SK-N-SH (cell line): Measurements from ENCODE around the gene SRGAP3. TPM values are rescaled to one million over a fixed set of nuclear protein-coding genes. Genes with fewer than 3 reads are reported as not detected.

Source experiments
- CTCF ChIA-PET: fragments of 300-600, 350-600 bp; formaldehyde crosslinking; extraction: SDS; loops from one replicate; lab custom pipeline; 2021; lab: Yijun Ruan, JAX
- POLR2A ChIA-PET: fragments of 350-600 bp; sonication (Branson Sonifier 250); formaldehyde crosslinking; extraction: SDS; loops from one replicate; lab custom pipeline; 2020; ENCODE audit warnings: antibody characterized with exemption, inconsistent platforms; lab: Yijun Ruan, JAX
- DNase-seq: peaks from one replicate; pipeline ENCODE4 v3.0.0; 2012
- H2AFZ ChIP-seq: fragments of 200-600 bp; sonication (generic); 2 replicates; pipeline ENCODE4 v1.8.1; 2016; ENCODE audit warnings: antibody characterized with exemption, mild to moderate bottlenecking, low read depth
- H3F3A ChIP-seq: fragments of 200-600 bp; sonication (generic); replicated peaks from 2 replicates; pipeline ENCODE3; 2016; ENCODE audit warnings: antibody characterized with exemption, mild to moderate bottlenecking; ENCODE audit not compliant: insufficient read depth
- H3K27ac ChIP-seq, 2 experiments: fragments of 200-500 bp in 1 of 2; fragments of 200-600 bp in 1 of 2; sonication (Bioruptor generic) in 1 of 2; sonication (generic), shearing (Covaris generic) in 1 of 2; 2 replicates each; pipeline versions ENCODE4 v1.5.1 to v1.6.1; 2014 to 2016; ENCODE audit warnings: low read depth in 2 of 2, inconsistent platforms in 1 of 2, low read length in 1 of 2, mild to moderate bottlenecking in 1 of 2, mixed read lengths in 1 of 2
- H3K27me3 ChIP-seq: fragments of 200-600 bp; sonication (generic), shearing (Covaris generic); 2 replicates; pipeline ENCODE4 v1.6.1; 2016; ENCODE audit warnings: mixed run types; ENCODE audit not compliant: insufficient read depth
- H3K36me3 ChIP-seq, 2 experiments: fragments of 200-500 bp in 1 of 2; fragments of 200-600 bp in 1 of 2; sonication (Bioruptor generic) in 1 of 2; sonication (generic) in 1 of 2; replicated peaks in 1 of 2; 2 replicates each; pipeline versions ENCODE3 to v1.5.1; 2014 to 2016; ENCODE audit warnings: low read length in 1 of 2, mild to moderate bottlenecking in 1 of 2; ENCODE audit not compliant: insufficient read depth in 2 of 2, control insufficient read depth in 1 of 2
- H3K4me1 ChIP-seq, 2 experiments: fragments of 200-500 bp in 1 of 2; fragments of 200-600 bp in 1 of 2; sonication (Bioruptor generic) in 1 of 2; sonication (generic), shearing (Covaris generic) in 1 of 2; 2 replicates each; pipeline versions ENCODE4 v1.5.1 to v1.6.1; 2014 to 2016; ENCODE audit warnings: low read depth in 1 of 2, low read length in 1 of 2, mixed run types in 1 of 2; ENCODE audit not compliant: insufficient read depth in 2 of 2, control insufficient read depth in 1 of 2
- H3K4me2 ChIP-seq: fragments of 200-600 bp; sonication (generic), shearing (Covaris generic); 2 replicates; pipeline ENCODE4 v1.6.1; 2017; ENCODE audit warnings: mixed run types
- H3K4me3 ChIP-seq, 2 experiments: fragments of 200-500 bp in 1 of 2; fragments of 200-600 bp in 1 of 2; sonication (Bioruptor generic) in 1 of 2; sonication (generic), shearing (Covaris generic) in 1 of 2; 2 replicates each; pipeline versions ENCODE4 v1.5.1 to v1.8.1; 2014 to 2016; ENCODE audit warnings: low read depth in 2 of 2, inconsistent platforms in 1 of 2, low read length in 1 of 2, mild to moderate bottlenecking in 1 of 2, mixed read lengths in 1 of 2, moderate library complexity in 1 of 2
- H3K79me2 ChIP-seq: fragments of 200-600 bp; sonication (generic); 2 replicates; pipeline ENCODE4 v1.8.1; 2017; ENCODE audit warnings: mild to moderate bottlenecking; ENCODE audit not compliant: insufficient read depth
- H3K9ac ChIP-seq: fragments of 200-600 bp; sonication (generic); 2 replicates; pipeline ENCODE4 v1.6.1; 2017; ENCODE audit warnings: mixed run types
- H3K9me2 ChIP-seq: fragments of 200-600 bp; sonication (generic); 2 replicates; pipeline ENCODE4 v1.6.1; 2017; ENCODE audit warnings: mixed run types
- H3K9me3 ChIP-seq: fragments of 200-600 bp; sonication (generic); 2 replicates; pipeline ENCODE4 v1.6.1; 2017; ENCODE audit warnings: mixed run types, mild to moderate bottlenecking, moderate library complexity
- H4K20me1 ChIP-seq: fragments of 200-600 bp; sonication (generic); 2 replicates; pipeline ENCODE4 v1.6.1; 2017; ENCODE audit warnings: mild to moderate bottlenecking, mixed run types; ENCODE audit not compliant: insufficient read depth
- CTCF ChIP-seq: fragments of 200-600 bp; sonication (generic); IDR thresholded peaks from 2 replicates; pipeline ENCODE4 v1.6.1; 2017; ENCODE audit warnings: antibody characterized with exemption, mild to moderate bottlenecking, moderate library complexity
- FOSL2 ChIP-seq: IDR thresholded peaks from 2 replicates; pipeline ENCODE4 v1.4.0; 2012; ENCODE audit warnings: low read depth, mild to moderate bottlenecking, moderate library complexity, borderline replicate concordance
- FOXJ3 ChIP-seq: sonication (generic); formaldehyde crosslinking; IDR thresholded peaks from 2 replicates; pipeline ENCODE4 v1.5.1; 2020; ENCODE audit warnings: mild to moderate bottlenecking, missing genetic modification reagents
- GATA2 ChIP-seq: sonication (generic); formaldehyde crosslinking; IDR thresholded peaks from 2 replicates; pipeline ENCODE4 v1.5.0; 2020; ENCODE audit warnings: mild to moderate bottlenecking, missing genetic modification reagents
- MAX ChIP-seq: IDR thresholded peaks from 2 replicates; pipeline ENCODE4 v1.4.0; 2012; ENCODE audit warnings: low read depth
- NRF1 ChIP-seq: IDR thresholded peaks from 2 replicates; pipeline ENCODE4 v1.6.1; 2012; ENCODE audit warnings: low read depth, mild to moderate bottlenecking, low read length
- RAD21 ChIP-seq: IDR thresholded peaks from 2 replicates; pipeline ENCODE4 v1.6.1; 2012; ENCODE audit warnings: mild to moderate bottlenecking, low read length
- REST ChIP-seq: IDR thresholded peaks from 2 replicates; pipeline ENCODE4 v1.6.1; 2012; ENCODE audit warnings: mild to moderate bottlenecking, low read depth, low read length, moderate library complexity
- RFX5 ChIP-seq: IDR thresholded peaks from 2 replicates; pipeline ENCODE4 v1.6.1; 2012; ENCODE audit warnings: mild to moderate bottlenecking, improper control_type of control experiment, low read length
- RXRA ChIP-seq: IDR thresholded peaks from 2 replicates; pipeline ENCODE4 v1.4.0; 2012; ENCODE audit warnings: low read depth, mild to moderate bottlenecking, borderline replicate concordance
- TAF1 ChIP-seq: IDR thresholded peaks from 2 replicates; pipeline ENCODE4 v1.6.1; 2012; ENCODE audit warnings: low read depth, mild to moderate bottlenecking, low read length, moderate library complexity, borderline replicate concordance
- TCF12 ChIP-seq: IDR thresholded peaks from 2 replicates; pipeline ENCODE4 v1.4.0; 2012
- USF1 ChIP-seq: IDR thresholded peaks from 2 replicates; pipeline ENCODE4 v1.4.0; 2012; ENCODE audit warnings: low read depth, borderline replicate concordance
- YY1 ChIP-seq: IDR thresholded peaks from 2 replicates; pipeline ENCODE4 v1.4.0; 2012; ENCODE audit warnings: low read depth, mild to moderate bottlenecking
- WGBS: methylation state at CpG from one replicate; pipeline ENCODE4 v1.1.6; 2017; ENCODE audit warnings: low lambda C conversion rate; 5-methylcytosine and 5-hydroxymethylcytosine counted together
- polyA plus RNA-seq, 3 experiments: library from polyadenylated mRNA; depleted of rRNA; stranded (reverse); fragments of >200 nt; gene quantifications; 2 replicates each; pipeline ENCODE4 v1.2.3, GENCODE V29; 2012

SRGAP3 gene
- polyA plus RNA-seq, 1 of the 3 experiments (the other 2 are of a cell fraction): 2.8 TPM

- POLR2A ChIA-PET: no interaction called here
- TF ChIP-seq USF1 (no peak), FOSL2 (no peak), MAX (no peak)
- no peaks in the 10 kb centered on the region for H3K9me3 ChIP-seq
- H3F3A ChIP-seq: no peaks in the 10 kb centered on the region
- no peak overlapping the region for H3K4me3 ChIP-seq
- H3K4me2 ChIP-seq: no peak overlapping the region
- no peaks in the 10 kb centered on the region for H3K9me2 ChIP-seq
- no peak overlapping the region for H3K9ac ChIP-seq
- H3K36me3 ChIP-seq: no peaks in the 10 kb centered on the region
- CTCF ChIA-PET: no interaction called here
- no peaks in the 10 kb centered on the region for H4K20me1 ChIP-seq
- no peaks in the 10 kb centered on the region; a peak in 2 of 4 replicates for H3K4me1 ChIP-seq
- H3K27me3 ChIP-seq: no peaks in the 10 kb centered on the region
- H3K27ac ChIP-seq: no peak overlapping the region
- 52% methylated on average over 3 of the region's 3 CpGs for WGBS
- no peak overlapping the region for H2AFZ ChIP-seq
- no peak for DNase-seq
- no peaks in the 10 kb centered on the region for H3K79me2 ChIP-seq
Measured at GRCh38 chr3:9293076-9293475, 43.6 kb upstream of the SRGAP3 start.

- Histone ChIP-seq H3K27me3 (no peaks in the 10 kb centered on the region), H3K36me3 (no peaks in the 10 kb centered on the region), H3K9me3 (no peaks in the 10 kb centered on the region), H3K4me2 (no peak overlapping the region), H3K9ac (no peak overlapping the region), H3K9me2 (no peaks in the 10 kb centered on the region), H2AFZ (no peak overlapping the region), H4K20me1 (no peaks in the 10 kb centered on the region), H3K4me3 (no peak overlapping the region), H3K4me1 (no peaks in the 10 kb centered on the region; a peak in 2 of 4 replicates), H3K79me2 (no peaks in the 10 kb centered on the region), H3K27ac (no peak overlapping the region), H3F3A (no peaks in the 10 kb centered on the region)
- CTCF ChIA-PET: no interaction called here
- TF ChIP-seq TAF1: no peak
- TF ChIP-seq MAX: no peak
- no peak for TF ChIP-seq RFX5
- no peak for TF ChIP-seq RAD21
- no peak for TF ChIP-seq NRF1
- no peak for TF ChIP-seq TCF12
- WGBS: 38% methylated on average over 2 of the region's 2 CpGs
- POLR2A ChIA-PET: no interaction called here
- DNase-seq: no peak
Measured at GRCh38 chr3:9292516-9292915, 43.1 kb upstream of the SRGAP3 start.

GRCh38 chr3:9291821-9292410 lies 42.5 kb upstream of the SRGAP3 start:
- H3K27ac ChIP-seq: no peak overlapping the region
- POLR2A ChIA-PET: no interaction called here
- TF ChIP-seq RFX5 (no peak), GATA2 (no peak), REST (no peak), FOXJ3 (CRISPR knock-in tag) (no peak), RAD21 (no peak), YY1 (no peak), TAF1 (no peak), CTCF (no peak), RXRA (no peak), FOSL2 (no peak), NRF1 (no peak)

More at GRCh38 chr3:9291821-9292410, 42.5 kb upstream of the SRGAP3 start:
- Histone ChIP-seq H3K9me3 (no peaks in the 10 kb centered on the region), H4K20me1 (no peaks in the 10 kb centered on the region), H2AFZ (no peak overlapping the region), H3K79me2 (no peaks in the 10 kb centered on the region), H3K36me3 (no peaks in the 10 kb centered on the region), H3K9me2 (no peaks in the 10 kb centered on the region), H3K27me3 (no peaks in the 10 kb centered on the region), H3F3A (no peaks in the 10 kb centered on the region), H3K4me2 (no peak overlapping the region), H3K4me3 (no peak overlapping the region), H3K4me1 (no peaks in the 10 kb centered on the region; a peak in 2 of 4 replicates), H3K9ac (no peak overlapping the region)
- CTCF ChIA-PET: no interaction called here
- no peak for DNase-seq
- WGBS: 52% methylated on average over 6 of the region's 6 CpGs
